ENCODE data around the gene DUXB.

Gene DUXB, protein sequence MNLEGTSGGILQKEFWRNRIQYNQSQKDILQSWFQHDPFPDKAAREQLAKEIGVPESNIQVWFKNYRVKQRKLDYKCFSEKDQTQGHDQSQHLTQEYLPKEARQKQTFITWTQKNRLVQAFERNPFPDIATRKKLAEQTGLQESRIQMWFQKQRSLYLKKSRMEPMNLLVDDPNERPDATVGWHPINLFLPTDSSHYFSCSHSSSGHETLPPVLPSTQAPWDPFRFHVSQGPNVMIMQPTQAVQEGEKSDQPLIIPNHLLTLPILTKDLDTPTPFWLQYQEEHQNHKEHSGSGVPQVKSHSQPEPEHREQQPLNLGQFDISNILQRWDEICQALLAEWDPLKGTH

DNA sequence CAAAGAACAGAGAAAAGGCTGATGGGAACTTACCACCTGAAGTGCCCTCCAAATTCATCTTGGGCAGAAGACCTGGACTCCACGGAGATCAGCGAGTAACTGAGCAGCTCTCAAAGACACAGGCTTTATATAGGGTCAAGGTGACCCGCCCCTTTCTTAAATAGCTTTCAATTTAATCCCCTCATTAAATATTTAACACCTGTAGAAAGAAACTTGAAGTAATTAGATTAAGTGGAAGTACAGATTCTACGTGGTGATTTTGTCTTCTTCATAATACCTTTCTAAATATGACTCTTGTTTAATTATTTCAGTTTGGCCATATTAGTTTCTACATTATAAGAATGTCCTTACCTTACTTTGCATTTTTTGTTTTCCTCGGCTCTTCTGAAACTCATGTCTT, at the start of gene DUXB:
DUXB (minus strand) TSS at position 101 of the 400 bp plus-strand sequence; CDS start at position 58, 43 bp downstream.
- DNase-seq = no peak

DNA sequence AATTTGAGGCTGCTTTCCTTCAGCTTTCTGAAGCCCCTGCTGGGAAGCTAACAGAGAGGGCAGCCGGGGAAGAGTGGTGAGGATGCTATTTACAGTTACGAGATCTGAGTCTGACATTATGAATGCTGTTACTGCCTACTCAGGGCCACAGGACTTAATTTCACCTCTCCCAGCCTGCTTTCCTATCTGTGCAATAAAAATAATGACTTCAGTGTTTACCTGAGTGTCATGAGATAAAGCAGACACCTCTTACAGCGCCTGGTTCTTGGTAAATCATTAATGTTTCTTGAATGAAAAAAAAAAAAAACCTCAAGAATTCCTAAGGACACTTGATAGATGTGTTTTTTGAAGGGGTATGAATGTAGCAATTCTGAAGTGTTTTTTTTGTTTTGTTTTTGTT, 49.3 kb upstream of the DUXB start:
- no peak for DNase-seq

DNA sequence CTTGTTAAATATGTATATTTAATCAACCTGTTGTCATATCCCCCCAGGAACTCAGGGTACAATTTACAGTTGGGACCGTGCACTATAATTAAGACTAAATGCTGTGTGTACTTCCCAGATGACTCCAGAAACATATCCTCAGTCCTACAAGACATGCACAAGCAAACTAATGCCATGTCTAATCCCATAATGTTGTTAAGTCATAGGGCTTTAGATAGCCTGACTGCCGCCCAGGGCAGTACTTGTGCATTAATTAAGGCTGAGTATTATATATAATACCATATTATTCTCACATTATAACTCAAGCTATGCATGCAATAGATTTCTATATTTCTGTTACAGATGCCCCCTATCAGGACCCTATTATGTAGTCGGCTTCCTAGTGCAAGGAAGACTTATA, 45.1 kb upstream of the DUXB start:
- no peak for DNase-seq

DNA sequence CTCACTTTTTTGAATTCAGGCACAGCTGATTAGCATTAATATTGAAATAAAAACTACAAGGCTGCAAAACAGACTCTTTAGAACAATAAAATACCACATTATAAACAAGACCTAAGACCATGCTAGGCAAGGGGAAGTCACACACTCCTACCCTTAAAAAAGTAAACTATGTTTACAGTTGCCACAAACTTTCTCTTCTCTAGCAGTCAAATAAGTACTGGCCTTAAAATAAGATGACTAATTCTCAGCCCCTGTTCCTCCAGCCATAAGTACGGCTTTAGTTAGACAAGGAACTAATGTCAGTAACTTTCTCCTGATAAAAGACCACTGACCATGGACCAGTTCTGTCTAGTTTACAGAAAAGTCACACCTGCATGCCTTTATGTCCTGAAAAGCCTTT, 44.6 kb upstream of the DUXB start:
- no peak for DNase-seq

DNA sequence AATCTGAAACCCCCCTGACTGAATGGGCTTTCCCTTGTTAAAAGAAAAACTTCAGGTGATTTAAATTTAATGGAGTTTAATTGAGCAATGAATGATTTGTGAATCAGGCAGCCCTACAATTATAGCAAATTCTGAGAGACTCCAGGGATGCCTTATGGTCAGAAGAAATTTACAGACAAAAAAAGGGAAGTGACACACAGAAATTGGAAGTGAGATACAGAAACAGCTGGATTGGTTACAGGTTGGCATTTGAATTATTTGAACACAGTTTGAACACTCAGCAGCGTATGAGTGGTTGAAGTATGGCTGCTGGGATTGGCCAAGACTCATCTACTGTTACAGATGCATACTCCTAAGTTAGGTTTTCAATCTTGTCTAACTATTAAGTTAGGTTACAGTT, 44.0 kb upstream of the DUXB start:
- DNase-seq = no peak

DNA sequence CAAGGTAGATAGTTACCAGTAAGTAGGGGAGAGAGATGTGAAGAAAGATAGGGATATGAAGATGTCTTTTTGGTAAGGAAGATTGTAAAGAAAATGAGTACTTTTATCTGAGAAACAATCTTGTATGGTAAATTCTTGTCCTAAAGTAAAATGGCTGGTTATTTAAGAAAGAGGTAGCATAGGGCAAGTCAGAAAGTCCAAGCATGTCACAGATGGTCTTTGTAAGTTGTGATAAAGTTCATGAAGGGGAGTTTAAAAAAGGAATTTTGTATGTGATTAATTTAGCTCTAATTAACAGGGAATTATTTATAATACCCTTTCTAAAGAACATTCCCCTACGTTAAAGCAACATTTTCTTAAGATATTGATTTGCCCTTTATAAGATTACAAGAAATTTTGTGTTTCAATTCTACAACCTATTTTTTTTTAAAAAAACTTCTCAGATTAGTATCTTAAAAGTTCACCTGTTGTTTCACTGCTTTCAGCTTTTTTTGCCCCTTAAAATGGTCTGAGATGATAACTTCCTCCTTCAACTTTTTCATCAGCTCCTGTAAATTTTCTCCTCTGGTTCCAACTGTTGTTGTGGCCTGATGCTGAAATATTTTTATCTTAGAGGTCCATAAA, 41.3 kb upstream of the DUXB start:
- DNase-seq = no peak

DNA sequence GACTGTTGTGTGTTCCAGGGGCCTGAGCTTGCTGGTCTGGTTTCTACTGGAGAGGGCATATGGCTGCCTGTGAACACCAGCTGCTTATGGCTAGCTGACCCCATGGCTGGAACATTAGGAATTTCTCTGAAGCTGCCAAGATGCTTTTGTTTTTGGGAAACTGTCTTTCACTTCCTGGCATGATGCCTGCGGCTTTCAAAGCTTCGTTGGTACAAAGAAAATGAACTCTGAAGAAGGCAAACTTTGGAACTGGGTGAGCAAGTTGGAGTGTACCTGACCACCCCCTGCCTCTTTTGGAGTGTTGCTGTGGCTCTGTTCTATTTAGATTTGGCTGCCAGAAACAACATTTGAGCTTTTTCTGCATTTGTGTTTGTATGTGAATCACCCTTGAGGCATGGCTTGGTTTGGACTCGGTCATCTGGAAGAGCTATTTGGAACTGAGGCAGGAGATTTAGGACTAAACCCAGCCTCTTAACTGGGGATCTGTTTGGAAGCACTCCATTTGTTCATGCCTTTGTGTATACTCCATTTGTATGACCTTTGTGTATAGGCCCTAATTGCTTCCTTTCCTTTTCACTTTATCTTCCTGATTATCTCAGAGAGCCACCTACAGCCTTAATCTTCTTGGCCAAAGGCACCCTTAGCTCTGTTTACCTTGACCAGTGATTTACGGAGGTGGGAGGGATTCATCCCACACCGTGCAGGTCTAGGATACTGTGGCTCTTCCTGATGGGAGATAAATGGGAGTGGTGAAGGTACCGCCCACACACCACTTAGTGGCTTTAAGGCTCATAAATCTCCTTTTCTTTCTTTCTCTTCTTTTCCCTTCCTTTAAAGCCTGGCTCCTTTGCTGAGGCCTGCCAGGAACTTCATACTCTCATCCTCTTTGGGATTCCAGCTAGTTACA, 32.3 kb upstream of the DUXB start:
- DNase-seq = no peak

DNA sequence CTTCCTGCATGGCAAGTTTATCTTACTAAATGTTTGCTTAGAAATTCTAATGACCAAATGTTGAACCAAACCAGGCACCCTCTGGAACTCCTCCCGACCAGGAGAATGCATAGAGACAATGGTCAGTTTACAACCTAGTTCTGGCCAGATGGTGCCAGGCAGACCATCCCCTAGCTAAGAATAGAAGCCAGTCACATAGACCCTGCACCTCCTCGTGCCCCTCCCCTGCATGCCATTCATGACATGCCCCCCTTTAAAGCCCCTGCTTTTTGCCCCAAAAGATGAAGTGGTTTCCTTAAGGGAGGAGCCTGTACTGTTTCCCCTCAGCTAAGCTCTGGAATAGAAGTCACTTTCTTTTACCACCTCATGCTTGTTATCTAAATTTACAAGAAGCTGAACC, 31.6 kb upstream of the DUXB start:
- DNase-seq = no peak

DNA sequence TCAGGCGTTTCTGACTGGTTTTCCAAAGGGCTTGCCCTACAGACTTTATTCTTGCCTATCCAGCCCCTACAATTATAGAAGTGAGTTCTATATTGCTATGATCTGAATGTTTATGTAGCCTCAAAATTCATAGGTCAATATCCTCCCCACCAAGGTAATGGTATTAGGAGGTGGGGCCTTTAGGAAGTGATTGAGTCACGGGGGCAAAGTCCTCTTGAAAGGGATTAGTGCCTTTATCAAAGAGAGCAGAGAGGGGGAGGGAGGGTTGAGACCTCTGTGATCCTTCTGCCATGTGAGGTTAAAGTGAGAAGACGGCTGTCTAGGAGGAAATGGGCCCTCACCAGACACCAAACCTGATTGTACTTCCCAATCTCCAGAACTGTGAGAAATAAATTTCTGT, 26.0 kb upstream of the DUXB start:
- no peak for DNase-seq

DNA sequence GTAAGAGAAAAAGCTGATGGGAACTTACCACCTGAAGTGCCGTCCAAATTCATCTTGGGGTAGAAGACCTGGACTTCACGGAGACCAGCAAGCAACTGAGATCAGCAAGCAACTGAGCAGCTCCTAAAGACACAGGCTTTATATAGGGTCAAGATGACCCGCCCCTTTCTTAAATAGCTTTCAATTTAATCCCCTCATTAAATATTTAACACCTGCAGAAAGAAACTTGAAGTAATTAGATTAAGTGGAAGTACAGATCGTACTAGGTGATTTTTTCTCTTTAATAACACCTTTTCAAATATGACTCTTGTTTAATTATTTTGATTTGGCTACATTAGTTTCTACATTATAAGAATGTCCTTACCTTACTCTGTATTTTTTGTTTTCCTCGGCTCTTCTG, 25.1 kb upstream of the DUXB start, which contains the start of gene CPHXL:
CPHXL (minus strand) TSS at position 101 of the 400 bp plus-strand sequence; CDS start at position 53, 48 bp downstream.
- DNase-seq = no peak

DNA sequence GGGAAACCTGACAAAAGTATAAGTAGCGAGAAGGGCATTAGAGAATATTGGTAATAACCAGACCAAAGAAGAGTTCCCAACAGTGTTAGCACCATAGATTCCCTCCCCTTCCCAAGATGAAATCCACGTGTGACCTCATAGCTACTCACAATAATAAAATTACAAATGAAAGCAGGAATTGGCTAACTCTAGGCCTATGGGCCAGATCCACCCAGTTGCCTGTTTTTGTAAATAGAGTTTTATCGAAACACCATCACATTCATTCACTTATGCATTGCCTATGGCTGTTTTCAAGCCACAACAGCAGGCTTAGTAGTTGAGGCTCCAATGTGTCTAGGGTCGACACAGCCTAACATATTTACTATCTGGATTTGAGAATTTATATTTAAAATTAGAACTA, 17.2 kb upstream of the DUXB start:
- no peak for DNase-seq

DNA sequence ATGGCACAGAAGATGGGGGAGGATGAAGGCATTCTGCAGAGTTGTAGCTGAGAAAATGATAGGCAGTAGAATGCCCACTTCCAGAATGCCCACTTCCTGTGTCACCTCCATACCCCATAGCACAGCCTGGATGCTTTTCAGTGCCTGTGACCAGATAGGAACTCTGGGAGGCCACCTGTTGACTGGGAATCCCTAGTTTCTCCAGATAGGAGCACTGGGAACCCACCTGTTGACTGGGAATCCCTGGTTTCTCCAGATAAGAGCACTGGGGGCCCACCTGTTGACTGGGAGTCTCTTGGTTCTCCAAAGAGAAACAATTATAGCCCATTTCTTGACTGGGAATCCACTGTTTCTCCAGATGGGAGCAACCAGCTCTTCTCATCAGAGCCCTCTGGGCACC, 13.4 kb upstream of the DUXB start:
- no peak for DNase-seq

DNA sequence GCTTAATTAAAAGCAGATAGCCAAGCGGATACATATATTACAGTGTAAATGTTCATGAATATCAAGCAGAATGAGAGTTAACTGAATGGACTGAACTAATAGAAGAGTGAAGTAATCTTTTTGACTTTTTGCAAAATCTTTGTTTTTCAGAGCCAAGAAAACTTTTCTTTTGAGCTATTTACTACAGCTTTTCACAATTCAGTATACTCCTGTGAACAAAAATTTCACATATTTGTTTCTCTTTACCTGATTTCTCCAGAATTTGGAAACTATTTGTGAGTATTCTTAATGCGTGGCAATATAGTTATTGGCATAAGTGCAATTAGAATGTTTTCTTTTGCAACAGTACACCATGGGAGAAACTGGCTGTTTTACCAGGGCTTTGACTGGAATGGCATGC, 9.1 kb upstream of the DUXB start:
- no peak for DNase-seq

DNA sequence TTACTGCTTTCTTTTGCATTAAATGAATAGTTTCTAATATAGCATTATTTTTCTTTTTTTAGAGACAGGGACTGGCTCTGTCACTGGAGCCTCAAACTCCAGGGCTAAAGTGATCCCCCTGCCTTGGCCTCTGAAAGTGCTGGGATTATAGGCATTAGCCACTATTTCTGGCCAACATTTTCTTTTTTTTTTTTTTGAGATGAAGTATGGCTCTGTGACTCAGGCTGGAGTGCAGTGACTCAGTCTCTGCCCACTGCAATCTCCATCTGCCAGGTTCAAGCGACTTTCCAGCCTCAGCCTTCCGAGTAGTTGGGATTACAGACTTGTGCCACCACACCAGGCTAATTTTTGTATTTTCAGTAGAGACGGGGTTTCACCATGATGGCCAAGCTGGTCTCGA, 2.0 kb upstream of the DUXB start:
- DNase-seq = no peak

DNA sequence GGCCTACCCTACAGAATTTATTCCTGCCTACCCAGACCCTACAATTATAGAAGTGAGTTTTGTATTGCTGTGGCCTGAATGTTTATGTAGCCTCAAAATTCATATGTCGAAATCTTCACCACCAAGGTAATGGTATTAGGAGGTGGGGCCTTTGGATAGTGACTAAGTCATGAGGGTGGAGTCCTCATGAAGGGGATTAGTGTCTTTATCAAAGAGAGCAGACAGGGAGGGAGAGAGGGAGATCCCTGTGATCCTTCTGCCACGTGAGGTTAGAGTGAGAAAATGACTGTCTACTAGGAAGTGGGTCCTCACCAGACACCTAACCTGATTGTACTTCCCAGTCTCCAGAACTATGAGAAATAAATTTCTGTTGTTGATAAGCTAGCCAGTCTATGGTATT, 981 bp upstream of the DUXB start:
- DNase-seq = no peak

DNA sequence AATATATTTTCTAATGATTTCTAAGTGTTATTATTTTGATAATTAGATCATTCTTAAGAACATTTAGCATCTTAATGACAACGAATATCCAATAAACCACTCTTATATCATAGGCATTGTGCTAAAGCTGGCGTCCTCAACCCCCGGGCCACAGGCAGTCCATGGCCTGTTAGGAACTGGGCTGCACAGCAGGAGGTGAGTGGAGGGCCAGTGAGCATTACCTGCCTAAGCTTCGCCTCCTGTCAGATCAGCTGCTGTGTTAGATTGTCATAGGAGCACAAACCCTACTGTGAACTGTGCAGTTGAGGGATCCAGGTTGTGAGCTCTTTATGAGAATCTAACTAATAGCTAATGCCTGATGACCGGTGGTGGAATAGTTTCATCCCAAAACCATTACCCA, 3.7 kb downstream of the DUXB start:
- no peak for DNase-seq

DNA sequence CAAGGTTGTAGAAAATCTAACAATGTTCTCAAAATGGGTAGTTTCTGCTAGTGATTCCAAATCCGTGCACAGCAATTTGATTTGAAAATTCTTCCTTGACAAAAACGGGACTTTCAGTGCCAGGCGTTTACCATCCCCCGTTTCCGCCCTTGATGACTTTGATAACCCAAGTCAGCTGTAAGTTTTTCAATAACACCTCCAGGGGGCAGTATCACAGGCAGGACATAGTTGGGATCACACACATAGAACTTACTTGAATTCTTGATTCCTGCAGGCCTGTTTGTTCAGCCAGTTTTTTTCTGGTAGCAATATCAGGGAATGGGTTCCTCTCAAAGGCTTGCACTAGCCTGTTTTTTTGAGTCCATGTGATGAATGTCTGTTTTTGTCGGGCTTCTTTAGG, 5.6 kb downstream of the DUXB start:
- no peak for DNase-seq

DNA sequence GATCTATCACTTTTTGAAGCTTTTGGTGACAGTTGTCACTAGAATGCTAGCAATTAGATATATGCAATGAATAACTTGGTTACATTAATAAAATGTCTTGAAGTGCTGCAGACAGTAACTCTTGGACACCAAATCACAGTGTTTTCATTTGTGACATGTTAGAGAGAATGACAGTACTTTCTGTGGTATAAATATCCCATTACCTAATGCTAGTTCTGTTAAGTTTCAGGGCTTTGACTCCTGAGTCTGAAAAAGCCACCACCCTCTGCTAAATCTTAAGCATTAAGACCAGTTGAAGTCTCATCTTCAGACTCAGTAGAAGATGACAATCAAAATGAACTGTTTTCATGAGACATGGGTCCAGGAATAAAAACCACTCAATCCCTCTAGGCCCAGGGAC, 13.9 kb downstream of the DUXB start:
- DNase-seq = no peak

DNA sequence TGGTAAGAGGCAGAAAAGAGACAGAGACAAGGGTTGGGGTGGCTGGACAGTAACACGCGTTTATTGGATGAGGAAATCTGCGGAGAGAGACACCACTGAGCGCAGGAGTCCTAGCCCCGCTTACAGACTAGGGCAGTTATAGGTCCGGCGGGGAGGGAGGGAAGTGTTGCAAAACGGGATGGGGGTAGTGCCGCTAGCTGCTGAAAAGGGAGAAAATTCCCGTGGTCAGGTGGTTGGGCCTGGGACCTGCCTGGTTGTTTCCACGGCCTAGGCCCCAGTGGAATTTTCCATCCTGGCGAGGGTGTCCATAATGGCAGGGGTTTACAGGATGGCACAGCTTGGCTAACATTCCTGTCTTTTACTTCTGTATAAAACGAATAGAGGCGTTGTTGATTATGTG, 19.0 kb downstream of the DUXB start:
- DNase-seq = no peak

DNA sequence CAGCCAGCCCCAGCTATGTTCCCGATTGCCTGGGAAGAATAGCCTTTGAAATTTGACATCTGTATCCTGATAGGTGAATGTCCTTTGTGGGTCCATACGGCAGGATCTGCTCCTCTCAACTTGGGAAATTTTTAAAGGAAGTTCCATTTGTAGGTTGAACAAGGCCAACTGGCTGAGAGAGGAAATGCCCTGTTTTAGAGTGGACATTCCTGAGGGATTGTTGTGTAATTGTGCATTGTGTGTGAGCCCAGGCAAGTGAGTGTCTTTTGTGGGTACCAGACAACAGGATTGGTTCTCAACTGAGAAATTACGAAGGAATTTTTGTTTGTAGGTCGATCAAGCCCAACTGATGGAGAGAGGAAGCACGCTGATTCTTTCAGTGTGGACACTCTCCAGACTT, 21.9 kb downstream of the DUXB start:
- DNase-seq = no peak

DNA sequence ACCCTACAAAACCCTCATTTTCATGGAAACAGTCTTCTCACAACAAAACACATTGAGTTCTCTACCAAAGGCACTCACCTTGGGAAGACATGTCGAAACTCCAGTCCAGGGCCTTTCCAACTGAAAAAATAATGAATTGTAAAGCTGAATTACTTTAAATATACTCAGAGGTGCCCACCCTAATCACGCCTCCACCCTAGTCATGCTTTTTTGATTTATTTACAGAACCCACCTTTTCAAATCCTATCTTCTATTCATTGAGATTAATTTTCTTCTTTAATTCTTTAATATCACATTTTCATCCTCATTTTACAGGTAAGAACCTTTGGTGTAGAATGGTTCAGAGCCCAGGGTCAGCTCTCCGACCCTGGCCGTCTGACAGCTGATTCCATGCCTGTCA, 24.4 kb downstream of the DUXB start, which contains the start of gene CPHXL2:
CPHXL2 (minus strand) TSS at position 101 of the 400 bp plus-strand sequence; CDS start at position 91, 10 bp downstream.
- no peak for DNase-seq

DNA sequence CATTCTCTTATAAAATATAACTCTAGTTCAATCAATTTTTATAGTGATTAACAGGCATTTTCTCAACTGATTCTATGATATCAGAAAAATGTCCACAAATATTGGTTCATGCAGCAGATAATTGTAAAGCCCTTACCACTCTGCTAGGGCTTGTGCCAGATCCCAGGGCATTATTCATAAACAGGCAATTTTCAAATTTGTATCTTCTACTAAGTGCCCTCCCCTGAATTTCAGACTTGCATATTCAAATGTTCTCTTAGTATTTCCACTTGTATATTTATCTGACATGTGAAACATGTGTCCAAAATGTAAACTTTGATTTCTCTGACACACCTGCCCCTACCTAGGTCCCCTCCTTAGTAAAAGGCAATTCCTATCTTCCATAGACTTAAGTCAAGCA, 33.8 kb downstream of the DUXB start:
- no peak for DNase-seq

DNA sequence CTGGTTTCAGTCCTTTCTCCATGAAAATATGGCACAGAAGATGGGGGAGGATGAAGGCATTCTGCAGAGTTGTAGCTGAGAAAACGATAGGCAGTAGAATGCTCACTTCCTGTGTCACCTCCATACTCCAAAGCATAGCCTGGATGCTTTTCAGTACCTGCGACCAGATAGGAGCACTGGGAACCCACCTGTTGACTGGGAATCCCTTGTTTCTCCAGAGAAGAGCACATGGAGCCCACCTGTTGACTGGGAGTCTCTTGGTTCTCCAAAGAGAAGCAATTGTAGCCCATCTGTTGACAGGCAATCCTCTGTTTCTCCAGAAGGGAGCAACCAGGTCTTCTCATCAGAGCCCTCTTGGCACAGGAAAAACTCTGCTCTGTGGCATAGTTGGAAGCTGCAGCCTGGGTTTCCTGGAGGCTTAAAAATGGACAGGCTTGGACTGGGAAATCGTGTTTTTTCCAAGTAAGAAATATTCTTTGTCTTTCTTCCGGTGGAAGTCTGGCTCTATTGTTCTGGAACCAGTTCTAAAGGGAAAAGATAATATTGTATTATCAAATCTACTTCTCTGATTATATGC, 40.4 kb downstream of the DUXB start:
- DNase-seq = no peak
